Small intestine (tissue), 7 donors: ENCODE data around the gene GNAL. TPM values are rescaled to one million over a fixed set of nuclear protein-coding genes. Genes with fewer than 3 reads are reported as not detected.

Source experiments
- DNase-seq, 2 donors: peaks; one replicate each; pipeline versions ENCODE4 v3.0.0 to v3.0.0-alpha.2; 2013
- FAIRE-seq: peaks from 2 replicates; lab custom pipeline; 2012; peaks lifted over from hg19 to GRCh38; lab: Jason Lieb, UNC
- H3K27ac ChIP-seq, 3 donors: one replicate each; pipeline ENCODE4 v1.5.1; 2013; ENCODE audit warnings: low read length in 2 of 3, mild to moderate bottlenecking in 2 of 3, control low read depth in 1 of 3, inconsistent platforms in 1 of 3, low read depth in 1 of 3, moderate library complexity in 1 of 3
- H3K27me3 ChIP-seq, 3 donors: one replicate each; pipeline ENCODE4 v1.6.1; 2013; ENCODE audit warnings: low read length in 3 of 3, inconsistent platforms in 1 of 3; ENCODE audit not compliant: control insufficient read depth in 3 of 3, insufficient read depth in 3 of 3
- H3K36me3 ChIP-seq, 3 donors: one replicate each; pipeline ENCODE4 v1.6.1; 2013; ENCODE audit warnings: low read length in 3 of 3, inconsistent platforms in 1 of 3, low read depth in 1 of 3, mild to moderate bottlenecking in 1 of 3, moderate library complexity in 1 of 3; ENCODE audit not compliant: control insufficient read depth in 3 of 3, insufficient read depth in 2 of 3
- H3K4me1 ChIP-seq, 3 donors: one replicate each; pipeline ENCODE4 v1.6.1; 2013; ENCODE audit warnings: low read length in 2 of 3, inconsistent platforms in 1 of 3, low read depth in 1 of 3, mild to moderate bottlenecking in 1 of 3, moderate library complexity in 1 of 3; ENCODE audit not compliant: control insufficient read depth in 3 of 3, insufficient read depth in 2 of 3
- H3K4me3 ChIP-seq, 3 donors: one replicate each; pipeline ENCODE4 v1.5.1; 2013; ENCODE audit warnings: low read length in 3 of 3, control low read depth in 1 of 3, inconsistent platforms in 1 of 3, low read depth in 1 of 3, mild to moderate bottlenecking in 1 of 3, moderate library complexity in 1 of 3
- H3K9me3 ChIP-seq, 2 donors: one replicate each; pipeline ENCODE4 v1.6.1; 2013; ENCODE audit warnings: low read depth in 1 of 2, low read length in 1 of 2; ENCODE audit not compliant: control insufficient read depth in 2 of 2, insufficient read depth in 1 of 2
- WGBS, 3 donors: extraction: QIAGEN DNeasy Blood & Tissue Kit; methylation state at CpG; one replicate each; pipeline ENCODE4 v1.1.7; 2013; 5-methylcytosine and 5-hydroxymethylcytosine counted together
- polyA plus RNA-seq, 4 donors: library from polyadenylated mRNA; stranded (reverse) in 3 of 4; unstranded in 1 of 4; fragments of 200-250 nt in 3 of 4; fragments of 120-200 nt in 1 of 4; gene quantifications; one replicate each; pipeline versions ENCODE4 v1.2.1 to v1.2.3, GENCODE V29; 2013
- donor health status: healthy with polysubstance abuse.
- donor health status: control.
- donor health status: control.
- donor health status: Bipolar disorder and iron deficiency.
- donor health status: healthy.

GNAL gene
- polyA plus RNA-seq, 4 donors, result 0.45 to 6.4 (median 1.4) TPM

DNA sequence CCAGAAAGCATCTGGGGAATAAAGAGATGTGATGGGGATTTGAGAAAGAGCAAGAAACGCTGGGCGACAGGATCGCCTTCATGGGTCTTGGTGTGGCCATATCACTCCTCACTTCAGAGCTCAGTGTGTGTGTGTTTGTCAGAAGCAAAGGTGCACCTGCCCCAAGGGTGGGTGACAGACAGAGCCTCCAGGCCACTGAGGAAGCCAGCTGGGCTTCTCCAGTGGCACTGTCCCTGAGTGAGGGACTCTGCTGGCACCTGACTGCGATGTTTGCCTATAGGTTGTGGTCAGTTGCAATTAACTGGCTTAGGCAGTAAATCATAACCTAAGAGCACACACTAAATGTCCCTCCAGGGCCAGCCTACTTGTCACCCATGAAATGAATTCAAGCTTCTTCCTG is 23.5 kb upstream of the GNAL start:
- no peaks in the 10 kb centered on the region for H3K9me3 ChIP-seq
- no peak overlapping the region for H3K27ac ChIP-seq
- H3K27me3 ChIP-seq, result peaks cover 0 to 2% (median 0%) of the 10 kb centered on the region in 3 donors
- FAIRE-seq, result no peak
- H3K4me1 ChIP-seq, result no peaks in the 10 kb centered on the region
- no peaks in the 10 kb centered on the region for H3K36me3 ChIP-seq
- no peak overlapping the region for H3K4me3 ChIP-seq
- WGBS, 3 donors, result 80 to 92% (median 81%) methylated on average over 4 of the region's 4 CpGs
- no peak for DNase-seq

DNA sequence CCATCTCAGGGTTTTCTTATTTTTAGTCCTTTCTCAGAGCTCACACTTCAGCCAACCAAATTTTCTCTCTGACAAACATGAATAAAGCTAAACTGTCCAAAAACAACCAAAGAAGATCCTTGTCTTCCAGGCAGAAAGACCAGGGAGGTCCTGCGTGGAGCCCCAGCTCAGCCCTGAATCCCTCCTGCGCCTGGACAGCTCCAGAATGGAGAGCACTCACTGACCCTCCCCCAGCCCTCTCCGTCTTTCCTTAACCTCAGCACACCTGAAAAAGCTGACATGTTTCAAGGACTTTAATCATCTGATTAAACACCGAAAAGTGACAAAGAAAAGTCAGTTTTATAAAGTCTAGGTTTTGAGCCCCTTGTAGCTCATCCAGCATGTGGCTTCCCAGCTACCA is 22.9 kb upstream of the GNAL start:
- FAIRE-seq (no peak), DNase-seq (no peak)
- Histone ChIP-seq H3K36me3 (no peaks in the 10 kb centered on the region), H3K4me1 (no peaks in the 10 kb centered on the region), H3K4me3 (no peak overlapping the region), H3K27me3 (peaks cover 0 to 2% (median 0%) of the 10 kb centered on the region in 3 donors), H3K9me3 (no peaks in the 10 kb centered on the region), H3K27ac (no peak overlapping the region)
- 46 to 65% (median 60%) methylated on average over 4 of the region's 4 CpGs for WGBS, 3 donors

DNA sequence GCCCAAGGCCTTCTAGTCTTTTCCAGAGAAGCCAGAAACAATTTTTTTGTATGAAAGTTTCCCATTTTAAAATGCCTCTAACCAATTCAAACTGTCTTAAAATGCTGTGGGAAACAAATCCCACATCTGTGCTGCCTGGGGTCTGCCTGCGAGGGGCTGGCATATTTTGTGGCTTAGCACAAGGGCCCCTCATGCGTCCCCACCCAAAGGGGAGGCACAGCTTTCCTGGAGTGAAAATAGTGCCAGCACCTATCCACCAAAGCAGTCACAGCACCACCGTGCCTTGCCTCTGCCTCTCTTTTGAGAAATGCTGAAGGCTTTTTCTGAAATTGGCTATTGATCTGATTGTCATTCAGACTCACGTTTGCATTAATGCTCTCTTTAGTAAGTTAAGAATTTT is 22.2 kb upstream of the GNAL start:
- no peaks in the 10 kb centered on the region for H3K4me1 ChIP-seq
- 62 to 79% (median 66%) methylated on average over 4 of the region's 4 CpGs for WGBS, 3 donors
- H3K9me3 ChIP-seq, result no peaks in the 10 kb centered on the region
- DNase-seq (no peak), FAIRE-seq (no peak)
- H3K27me3 ChIP-seq, result peaks cover 0 to 2% (median 0%) of the 10 kb centered on the region in 3 donors
- no peaks in the 10 kb centered on the region for H3K36me3 ChIP-seq
- H3K27ac ChIP-seq, result no peak overlapping the region
- H3K4me3 ChIP-seq, result no peak overlapping the region

DNA sequence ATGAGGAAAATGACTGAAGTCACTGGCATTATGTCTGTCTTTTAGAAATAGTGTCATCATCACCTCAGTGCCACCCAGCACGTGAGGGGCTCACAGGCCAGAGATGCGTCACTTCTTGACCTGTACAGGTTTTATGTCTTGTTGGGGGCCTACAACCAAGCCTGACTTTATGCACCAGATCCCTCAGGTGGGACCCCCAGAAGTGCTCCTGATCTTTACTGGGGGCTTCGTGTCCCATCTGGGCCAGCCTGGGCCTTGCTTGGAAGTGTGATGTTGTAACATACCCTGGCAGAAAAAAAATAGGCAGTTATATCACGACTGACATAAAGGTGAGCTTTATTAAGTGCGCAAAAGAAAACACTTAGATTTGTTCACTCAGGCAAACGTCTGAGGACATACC is 21.5 kb upstream of the GNAL start:
- DNase-seq, result no peak
- WGBS, 3 donors, result 72 to 77% (median 76%) methylated on average over 6 of the region's 6 CpGs
- H3K27ac ChIP-seq, result no peak overlapping the region
- FAIRE-seq, result no peak
- H3K4me1 ChIP-seq, result no peaks in the 10 kb centered on the region
- peaks cover 0 to 2% (median 0%) of the 10 kb centered on the region in 3 donors for H3K27me3 ChIP-seq
- no peaks in the 10 kb centered on the region for H3K9me3 ChIP-seq
- H3K36me3 ChIP-seq, result no peaks in the 10 kb centered on the region
- H3K4me3 ChIP-seq, result no peak overlapping the region

DNA sequence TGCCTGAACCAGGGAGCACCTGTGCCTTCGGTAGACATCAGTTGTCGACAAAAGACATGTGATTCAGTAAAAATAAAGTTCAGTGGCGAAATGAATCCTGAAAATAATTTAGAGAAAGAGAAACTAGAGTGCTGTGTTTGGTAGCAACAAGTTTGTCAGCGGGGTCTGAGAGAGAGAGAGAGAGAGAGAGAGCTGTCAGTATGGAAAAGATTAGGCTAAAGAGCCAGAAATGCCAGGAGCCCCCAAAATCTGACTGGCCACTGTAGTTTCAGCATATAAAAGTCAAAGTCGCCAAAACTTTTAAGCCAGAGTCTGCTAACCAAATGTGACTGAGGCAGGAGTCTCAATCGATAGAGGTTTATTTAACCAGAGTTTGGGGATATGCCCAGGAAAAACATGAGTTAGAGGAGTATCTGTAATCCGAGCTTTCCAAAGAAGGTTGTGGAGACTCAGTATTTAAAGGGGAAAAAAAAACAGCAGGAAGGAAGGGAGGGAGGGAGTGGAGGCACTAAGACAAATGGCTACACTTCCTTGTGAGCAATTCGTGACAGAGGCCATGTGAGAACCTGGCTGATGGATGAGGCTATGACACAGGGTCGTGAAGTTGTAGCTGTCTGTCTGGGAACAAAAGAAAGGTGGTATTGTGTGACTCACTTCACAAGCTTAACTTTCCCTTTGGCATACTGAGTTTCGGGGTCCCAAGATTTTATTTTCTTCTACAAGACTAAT is 20.5 kb upstream of the GNAL start:
- WGBS, 3 donors, result 49 to 62% (median 57%) methylated on average over 10 of the region's 10 CpGs

DNA sequence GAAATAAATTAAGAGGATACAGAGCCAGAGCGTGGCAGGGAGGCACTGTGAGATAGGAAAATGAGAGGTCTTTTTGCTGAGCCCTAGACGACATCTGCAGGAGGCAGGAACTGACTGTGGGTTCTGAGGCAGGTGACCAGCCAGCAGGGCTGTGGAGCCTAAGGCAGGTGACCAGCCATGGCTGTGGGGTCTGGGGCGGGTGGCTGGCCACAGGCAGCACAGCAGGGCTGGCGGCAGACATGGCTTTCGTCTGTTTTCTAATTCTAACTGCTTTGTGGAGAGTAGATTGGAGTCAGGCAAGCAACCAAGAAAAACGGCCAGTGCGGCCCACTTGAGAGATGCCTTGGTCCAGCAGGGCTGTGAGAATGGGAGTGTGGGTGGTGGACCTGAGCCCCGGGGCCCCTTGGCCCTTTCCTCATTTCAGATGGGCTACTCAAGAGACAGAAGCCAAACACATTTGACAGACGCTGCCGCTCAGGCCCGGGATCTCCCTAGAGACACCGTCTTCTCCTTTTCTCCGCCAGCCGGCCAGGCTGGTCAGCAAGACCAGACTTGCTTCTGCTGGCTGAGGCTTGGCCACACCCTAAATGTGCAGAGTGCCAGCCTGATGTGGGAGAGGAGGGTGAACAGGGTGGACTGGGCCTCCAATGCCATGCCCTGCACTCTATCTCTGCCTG is 19.7 kb upstream of the GNAL start:
- 75 to 82% (median 78%) methylated on average over 14 of the region's 14 CpGs for WGBS, 3 donors
- FAIRE-seq, result no peak
- DNase-seq, result no peak
- Histone ChIP-seq H3K4me1 (no peaks in the 10 kb centered on the region), H3K36me3 (no peaks in the 10 kb centered on the region), H3K9me3 (no peaks in the 10 kb centered on the region), H3K4me3 (no peak overlapping the region), H3K27me3 (peaks cover 0 to 5% (median 0%) of the 10 kb centered on the region in 3 donors), H3K27ac (no peak overlapping the region)

More for the DNA sequence above, 20.5 kb upstream of the GNAL start:
- Histone ChIP-seq H3K27me3 (peaks cover 0 to 2% (median 0%) of the 10 kb centered on the region in 3 donors), H3K4me3 (no peak overlapping the region), H3K27ac (no peak overlapping the region), H3K4me1 (no peaks in the 10 kb centered on the region), H3K9me3 (no peaks in the 10 kb centered on the region), H3K36me3 (no peaks in the 10 kb centered on the region)
- DNase-seq, result no peak
- FAIRE-seq, result no peak

DNA sequence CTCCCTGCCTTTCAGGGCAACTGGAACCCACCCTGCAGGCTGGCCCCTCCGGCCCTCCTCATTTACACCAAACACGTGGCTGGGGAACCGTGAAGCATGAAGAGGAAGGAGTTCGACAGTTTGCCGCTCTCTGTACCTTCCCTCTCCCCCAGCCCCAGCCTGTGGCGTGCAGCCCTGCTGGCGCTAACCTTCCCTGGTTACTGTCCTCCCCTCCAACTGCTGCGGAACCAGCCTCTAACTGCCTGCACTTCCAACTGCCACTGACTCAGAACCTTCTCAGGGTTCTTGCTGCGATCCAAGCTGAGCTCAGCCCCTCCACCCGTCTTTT is 19.2 kb upstream of the GNAL start:
- Histone ChIP-seq H3K36me3 (no peaks in the 10 kb centered on the region), H3K4me1 (no peaks in the 10 kb centered on the region), H3K9me3 (no peaks in the 10 kb centered on the region), H3K27ac (no peak overlapping the region), H3K27me3 (peaks cover 0 to 5% (median 0%) of the 10 kb centered on the region in 3 donors), H3K4me3 (no peak overlapping the region)
- DNase-seq (no peak), FAIRE-seq (no peak)
- 76 to 79% (median 78%) methylated on average over 10 of the region's 10 CpGs for WGBS, 3 donors

DNA sequence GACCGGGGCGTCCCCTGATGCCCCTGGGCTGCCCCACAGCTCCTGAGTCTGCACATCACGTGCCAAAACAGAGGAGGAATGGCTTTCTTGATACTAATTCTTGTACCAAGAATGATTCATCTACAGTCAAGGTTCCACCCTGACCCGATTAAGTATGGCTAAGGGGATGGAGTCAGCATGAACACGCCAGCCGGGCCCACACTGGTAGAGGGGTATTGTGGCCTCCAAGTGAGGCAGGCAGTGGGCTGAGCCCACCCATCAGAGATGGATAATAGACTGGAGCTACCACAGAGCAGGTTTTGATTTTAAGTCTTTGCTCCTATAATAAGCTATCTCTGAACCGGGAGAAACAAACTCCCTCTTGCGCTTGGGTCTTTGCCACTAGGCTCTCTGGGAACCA is 17.9 kb upstream of the GNAL start:
- Histone ChIP-seq H3K4me3 (no peak overlapping the region), H3K9me3 (no peaks in the 10 kb centered on the region), H3K4me1 (no peaks in the 10 kb centered on the region), H3K36me3 (no peaks in the 10 kb centered on the region), H3K27me3 (peaks cover 0 to 5% (median 0%) of the 10 kb centered on the region in 3 donors), H3K27ac (no peak overlapping the region)
- FAIRE-seq (no peak), DNase-seq (no peak)
- WGBS, 3 donors, result 74 to 83% (median 79%) methylated on average over 8 of the region's 8 CpGs
